NT2/D1 (cell line): ENCODE data around the gene MAL.

Experiments used
- DNase-seq: peaks from one replicate; pipeline ENCODE4 v3.0.0-alpha.2; 2011; ENCODE audit warnings: low read depth, low spot score
- H3K27me3 ChIP-seq: 2 replicates; pipeline ENCODE4 v1.6.0; 2011; ENCODE audit warnings: mild to moderate bottlenecking; ENCODE audit not compliant: insufficient read length, insufficient read depth
- H3K36me3 ChIP-seq: 2 replicates; pipeline ENCODE4 v1.6.1; 2011; ENCODE audit warnings: mild to moderate bottlenecking, low read length, mixed read lengths; ENCODE audit not compliant: insufficient read depth, insufficient read length
- H3K4me1 ChIP-seq: 2 replicates; pipeline ENCODE4 v1.5.1; 2011; ENCODE audit not compliant: insufficient read depth, insufficient read length
- H3K4me3 ChIP-seq: 2 replicates; pipeline ENCODE4 v1.5.1; 2011; ENCODE audit warnings: low read depth; ENCODE audit not compliant: insufficient read length
- H3K9ac ChIP-seq: 2 replicates; pipeline ENCODE4 v1.6.0; 2011; ENCODE audit warnings: low read depth; ENCODE audit not compliant: insufficient read length
- H3K9me3 ChIP-seq: 2 replicates; pipeline ENCODE4 v1.5.1; 2011; ENCODE audit warnings: mild to moderate bottlenecking, low read length; ENCODE audit not compliant: insufficient read depth
- SUZ12 ChIP-seq: IDR thresholded peaks from 2 replicates; pipeline ENCODE4 v1.6.1; 2011; ENCODE audit not compliant: insufficient read length, insufficient read depth; ENCODE audit errors: extremely low read depth
- YY1 ChIP-seq: IDR thresholded peaks from 2 replicates; pipeline ENCODE4 v1.6.1; 2011; ENCODE audit not compliant: insufficient read length, insufficient read depth
- ZNF274 ChIP-seq: IDR thresholded peaks from 2 replicates; pipeline ENCODE4 v1.6.1; 2011; ENCODE audit warnings: mild to moderate bottlenecking, low read depth, low read length

Gene MAL

GRCh38 chr2:95062242-95063085, 37.0 kb downstream of the MAL start:
- TF ChIP-seq ZNF274, result no peak
- no peak for TF ChIP-seq SUZ12
- no peak for TF ChIP-seq YY1
- no peak overlapping the region for H3K9ac ChIP-seq
- H3K27me3 ChIP-seq, result no peaks in the 10 kb centered on the region
- H3K4me1 ChIP-seq, result peaks cover 6% of the 10 kb centered on the region
- H3K9me3 ChIP-seq, result no peaks in the 10 kb centered on the region
- DNase-seq, result peak; percentile 30
- no peaks in the 10 kb centered on the region for H3K36me3 ChIP-seq
- no peak overlapping the region for H3K4me3 ChIP-seq

- Histone ChIP-seq H3K4me3 (no peak overlapping the region), H3K9ac (no peak overlapping the region), H3K27me3 (no peaks in the 10 kb centered on the region), H3K36me3 (no peaks in the 10 kb centered on the region), H3K4me1 (peaks cover 6% of the 10 kb centered on the region), H3K9me3 (no peaks in the 10 kb centered on the region)
- TF ChIP-seq ZNF274 (no peak), YY1 (no peak), SUZ12 (no peak)
- no peak for DNase-seq
These were observed 37.8 kb downstream of the MAL start for GRCh38 chr2:95063086-95063958.

GRCh38 chr2:95068256-95068655, 42.7 kb downstream of the MAL start:
- H3K4me1 ChIP-seq, result peaks cover 3% of the 10 kb centered on the region
- no peaks in the 10 kb centered on the region for H3K27me3 ChIP-seq
- DNase-seq, result no peak
- H3K9ac ChIP-seq, result no peak overlapping the region
- H3K9me3 ChIP-seq, result no peaks in the 10 kb centered on the region
- no peak overlapping the region for H3K4me3 ChIP-seq
- no peaks in the 10 kb centered on the region for H3K36me3 ChIP-seq
- TF ChIP-seq SUZ12 (no peak), ZNF274 (no peak), YY1 (no peak)

- Histone ChIP-seq H3K9me3 (no peaks in the 10 kb centered on the region), H3K27me3 (no peaks in the 10 kb centered on the region), H3K36me3 (no peaks in the 10 kb centered on the region), H3K4me1 (peaks cover 3% of the 10 kb centered on the region), H3K9ac (no peak overlapping the region), H3K4me3 (no peak overlapping the region)
- TF ChIP-seq ZNF274, result no peak
- TF ChIP-seq SUZ12, result no peak
- TF ChIP-seq YY1, result no peak
- DNase-seq, result no peak
These were observed 44.0 kb downstream of the MAL start for GRCh38 chr2:95069465-95069864.

GRCh38 chr2:95071856-95072255, 46.3 kb downstream of the MAL start:
- peaks cover 9% of the 10 kb centered on the region for H3K4me1 ChIP-seq
- TF ChIP-seq SUZ12, result no peak
- no peak for TF ChIP-seq YY1
- no peaks in the 10 kb centered on the region for H3K9me3 ChIP-seq
- no peak for DNase-seq
- no peaks in the 10 kb centered on the region for H3K36me3 ChIP-seq
- no peaks in the 10 kb centered on the region for H3K27me3 ChIP-seq
- H3K4me3 ChIP-seq, result no peak overlapping the region
- H3K9ac ChIP-seq, result no peak overlapping the region

- DNase-seq, result no peak
- TF ChIP-seq YY1 (no peak), ZNF274 (no peak), SUZ12 (no peak)
- Histone ChIP-seq H3K9me3 (no peaks in the 10 kb centered on the region), H3K36me3 (no peaks in the 10 kb centered on the region), H3K27me3 (no peaks in the 10 kb centered on the region), H3K9ac (no peak overlapping the region), H3K4me1 (peaks cover 13% of the 10 kb centered on the region), H3K4me3 (no peak overlapping the region)
These were observed 46.9 kb downstream of the MAL start for GRCh38 chr2:95072424-95072823.

GRCh38 chr2:95073856-95074662, 48.6 kb downstream of the MAL start:
- Histone ChIP-seq H3K36me3 (no peaks in the 10 kb centered on the region), H3K4me3 (no peak overlapping the region), H3K4me1 (peaks cover 18% of the 10 kb centered on the region), H3K9me3 (no peaks in the 10 kb centered on the region), H3K27me3 (no peaks in the 10 kb centered on the region), H3K9ac (no peak overlapping the region)
- TF ChIP-seq SUZ12 (no peak), ZNF274 (no peak), YY1 (no peak)
- no peak for DNase-seq
